ENCODE data around the gene RNF212. TPM values are rescaled to one million over a fixed set of nuclear protein-coding genes. Genes with fewer than 3 reads are reported as not detected.

RNF212 gene
- total and polyA plus RNA-seq, 12 donors, result 0.21 to 2.1 (median 0.31) TPM; not detected in 4

- ATAC-seq (peak in 5 of 8 donors; percentile 46 to 69 (median 57)), DNase-seq (peak in 1 of 2 donors; percentile 37)
- TF ChIP-seq CTCF (IDR thresholded peaks at IDR 0.05), result peak in 8 of 9 donors; percentile 16 to 67 (median 57)
- Histone ChIP-seq H3K36me3 (no peaks in the 10 kb centered on the region), H3K9me3 (peaks cover 0 to 7% (median 0%) of the 10 kb centered on the region in 11 donors), H3K27me3 (peaks cover 0 to 29% (median 20%) of the 10 kb centered on the region in 7 donors), H3K4me3 (no peak overlapping the region), H3K27ac (no peak overlapping the region), H3K4me1 (peaks cover 0 to 6% (median 0%) of the 10 kb centered on the region in 9 donors)
- intact Hi-C loops (cut with DNase I), result no loop called here
- 26 to 27% methylated on average over 11 of the region's 11 CpGs for WGBS, 2 donors
Observed at GRCh38 chr4:1072830-1073446, 40.4 kb downstream of the RNF212 start.

- H3K4me1 ChIP-seq, result peaks cover 0 to 6% (median 0%) of the 10 kb centered on the region in 9 donors
- DNase-seq (no peak), ATAC-seq (no peak)
- H3K27ac ChIP-seq, result no peak overlapping the region
- no peak for TF ChIP-seq CTCF (IDR thresholded peaks at IDR 0.05)
- no peak overlapping the region for H3K4me3 ChIP-seq
- H3K27me3 ChIP-seq, result peaks cover 0 to 51% (median 31%) of the 10 kb centered on the region in 7 donors
- intact Hi-C loops (cut with DNase I), result no loop called here
- WGBS, 2 donors, result 86 to 90% methylated on average over 7 of the region's 7 CpGs
- no peaks in the 10 kb centered on the region for H3K36me3 ChIP-seq
- H3K9me3 ChIP-seq, result peaks cover 0 to 7% (median 0%) of the 10 kb centered on the region in 11 donors
Observed at GRCh38 chr4:1069394-1069793, 44.0 kb downstream of the RNF212 start.

GRCh38 chr4:1065732-1066131, 47.6 kb downstream of the RNF212 start:
- ATAC-seq (no peak), DNase-seq (no peak)
- Histone ChIP-seq H3K27ac (no peak overlapping the region), H3K27me3 (peaks cover 0 to 58% (median 48%) of the 10 kb centered on the region in 7 donors), H3K4me1 (no peaks in the 10 kb centered on the region), H3K4me3 (no peak overlapping the region), H3K9me3 (no peaks in the 10 kb centered on the region), H3K36me3 (no peaks in the 10 kb centered on the region)
- intact Hi-C loops (cut with DNase I), result no loop called here
- no peak for TF ChIP-seq CTCF (IDR thresholded peaks at IDR 0.05)
- 25 to 44% methylated on average over 4 of the region's 4 CpGs for WGBS, 2 donors

- H3K27me3 ChIP-seq, result peaks cover 0 to 74% (median 55%) of the 10 kb centered on the region in 7 donors
- 44 to 59% methylated on average over 7 of the region's 7 CpGs for WGBS, 2 donors
Observed at GRCh38 chr4:1062419-1062818, 50.9 kb downstream of the RNF212 start.

More at GRCh38 chr4:1062419-1062818, 50.9 kb downstream of the RNF212 start:
- Histone ChIP-seq H3K4me3 (no peak overlapping the region), H3K4me1 (peaks cover 0 to 8% (median 0%) of the 10 kb centered on the region in 9 donors), H3K9me3 (no peaks in the 10 kb centered on the region), H3K36me3 (no peaks in the 10 kb centered on the region), H3K27ac (no peak overlapping the region)
- TF ChIP-seq CTCF (IDR thresholded peaks at IDR 0.05), result no peak
- no peak for ATAC-seq
- intact Hi-C loops (cut with DNase I), result no loop called here
- no peak for DNase-seq
